HG03565 (cell line): Measurements from ENCODE around the gene CHCHD3.
"Not testable (repeated sequence)": the region's sequence is repeated elsewhere in the genome, so short reads cannot be mapped to it uniquely, and the experiment has no call there.

Experiments used
- ATAC-seq: cut with Tn5 transposase; IDR thresholded peaks from one replicate; pipeline ENCODE4 v1.9.1; 2021; ENCODE audit warnings: mild to moderate bottlenecking, moderate library complexity; ENCODE audit not compliant: unreplicated experiment

The CHCHD3 gene

DNA sequence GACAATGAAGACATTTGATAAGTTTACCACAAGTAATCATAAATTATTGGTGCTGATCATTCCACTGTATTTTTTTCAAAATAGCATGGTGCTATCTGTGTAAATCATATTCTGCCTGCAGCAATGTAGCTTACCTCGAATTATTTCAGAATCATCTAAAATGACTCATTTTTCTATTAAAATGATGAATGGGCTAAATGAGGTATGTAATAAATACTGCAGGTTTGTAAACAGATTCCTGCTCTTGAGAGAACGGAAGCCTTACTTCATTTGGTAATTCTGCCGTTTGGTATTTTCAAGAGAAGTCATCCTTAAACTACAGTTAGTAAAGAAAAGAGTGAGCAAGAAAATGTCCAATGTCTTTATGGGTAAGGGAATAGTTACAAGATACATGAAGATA lies 115.9 kb downstream of the CHCHD3 start:
- ATAC-seq, result no peak

DNA sequence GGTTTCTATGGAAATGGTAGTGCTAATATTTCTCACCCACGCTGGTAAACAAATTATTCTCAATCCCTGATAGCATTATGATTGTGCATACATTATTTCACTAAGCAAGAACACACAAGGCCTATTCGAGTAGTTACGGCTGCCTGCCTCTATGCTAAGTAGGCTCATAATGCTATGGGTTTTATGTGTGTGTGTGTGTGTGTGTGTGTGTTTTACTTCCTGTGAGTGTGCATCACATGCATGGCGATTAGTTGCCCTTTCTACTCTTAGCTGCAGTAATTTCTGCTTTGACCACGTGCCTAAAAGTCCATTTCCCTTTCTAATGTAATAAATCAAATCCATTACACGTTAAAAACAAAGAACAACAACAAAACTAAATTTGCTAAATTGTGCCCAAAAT lies 117.0 kb downstream of the CHCHD3 start:
- no peak for ATAC-seq

DNA sequence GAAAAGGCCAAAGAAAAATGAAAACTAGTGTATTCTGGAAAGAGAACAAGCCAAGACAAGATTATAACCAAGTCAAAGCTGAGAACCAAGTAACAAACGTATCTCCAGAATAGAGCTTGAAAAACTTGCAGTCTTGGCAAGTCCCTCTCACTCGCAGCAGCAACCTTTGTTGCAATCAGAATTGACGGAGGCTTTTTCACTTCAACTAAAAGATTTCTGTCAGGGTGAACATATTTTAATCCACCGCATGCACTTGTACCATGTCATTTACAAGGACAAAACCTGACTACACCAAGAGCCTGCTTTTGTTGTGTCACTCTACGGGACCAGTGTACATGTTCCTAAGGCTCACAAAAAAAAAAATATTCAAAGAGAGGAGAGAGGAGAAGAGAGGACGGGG lies 122.0 kb downstream of the CHCHD3 start:
- no peak for ATAC-seq

DNA sequence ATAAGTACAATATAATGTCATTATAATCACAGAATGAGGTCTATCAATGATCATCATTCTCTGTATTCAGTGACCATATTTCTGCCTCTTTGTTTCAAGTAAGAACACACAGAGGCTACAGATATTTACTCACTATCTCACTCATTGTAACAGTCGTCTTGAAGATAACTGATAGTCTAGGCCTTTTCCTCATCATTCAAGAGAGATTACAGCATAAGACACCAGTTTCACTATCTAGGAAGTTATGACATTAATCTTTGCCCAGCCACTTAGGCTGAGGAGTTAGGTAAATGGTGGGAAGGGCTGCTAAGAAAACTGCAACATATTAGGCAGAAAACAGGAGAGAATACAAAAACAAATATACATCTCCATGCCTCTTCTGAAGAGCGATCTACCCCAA lies 125.3 kb downstream of the CHCHD3 start:
- ATAC-seq, result no peak

DNA sequence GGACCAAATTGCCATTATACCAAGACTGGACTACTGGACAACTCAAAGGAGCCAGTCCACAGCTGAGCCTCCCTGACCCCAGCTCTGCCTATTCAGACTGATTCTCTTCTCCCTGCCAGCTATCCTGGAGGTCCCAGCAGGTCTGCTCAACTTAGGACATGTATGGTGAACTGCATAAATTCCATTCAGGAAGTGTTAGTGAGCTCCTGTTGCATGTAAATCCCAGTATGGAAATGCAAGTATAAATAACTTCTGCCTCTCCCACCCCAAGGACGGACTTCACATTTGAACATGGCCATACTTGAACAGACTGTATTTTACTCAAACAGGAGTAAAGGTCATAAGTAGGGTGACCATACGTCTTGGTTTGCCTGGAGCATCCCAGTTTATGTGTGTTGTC lies 128.4 kb downstream of the CHCHD3 start:
- ATAC-seq, result no peak

DNA sequence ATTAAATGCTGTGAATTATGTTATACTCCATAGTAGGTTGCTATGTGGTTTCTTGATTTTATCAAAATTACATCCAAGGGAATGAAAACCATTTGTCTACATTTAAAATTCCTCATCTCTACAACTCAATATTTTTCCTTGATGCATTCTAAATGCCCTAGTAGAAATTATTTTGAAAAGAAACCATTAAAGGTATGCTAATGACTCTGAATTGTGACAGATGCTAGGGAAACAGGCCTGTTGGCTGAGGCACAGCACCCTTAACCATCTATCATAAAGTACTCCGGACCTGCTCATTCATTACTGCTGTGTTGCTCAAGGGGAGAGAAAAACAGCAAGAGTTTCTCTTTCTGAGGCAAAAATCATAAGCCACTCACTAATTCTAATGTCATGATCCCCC lies 131.2 kb downstream of the CHCHD3 start:
- ATAC-seq, result no peak

DNA sequence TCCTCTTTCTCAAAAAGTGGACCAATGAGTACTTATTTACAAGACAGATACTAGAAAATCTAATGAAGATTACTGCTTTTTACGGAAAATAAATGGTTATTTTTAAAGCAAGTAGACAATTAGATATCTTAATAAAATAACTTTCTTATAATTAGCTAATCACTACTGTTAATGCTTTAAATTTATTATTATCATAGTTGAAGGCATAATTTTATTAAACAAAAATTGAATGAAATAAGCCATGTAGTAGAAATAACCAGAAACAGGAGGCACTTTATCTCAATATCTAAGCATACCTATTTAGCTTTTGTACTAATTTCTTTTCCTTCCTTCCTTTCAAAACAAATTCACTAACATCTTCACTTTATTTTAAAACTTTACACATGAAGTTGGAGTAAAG lies 134.9 kb downstream of the CHCHD3 start:
- no peak for ATAC-seq

DNA sequence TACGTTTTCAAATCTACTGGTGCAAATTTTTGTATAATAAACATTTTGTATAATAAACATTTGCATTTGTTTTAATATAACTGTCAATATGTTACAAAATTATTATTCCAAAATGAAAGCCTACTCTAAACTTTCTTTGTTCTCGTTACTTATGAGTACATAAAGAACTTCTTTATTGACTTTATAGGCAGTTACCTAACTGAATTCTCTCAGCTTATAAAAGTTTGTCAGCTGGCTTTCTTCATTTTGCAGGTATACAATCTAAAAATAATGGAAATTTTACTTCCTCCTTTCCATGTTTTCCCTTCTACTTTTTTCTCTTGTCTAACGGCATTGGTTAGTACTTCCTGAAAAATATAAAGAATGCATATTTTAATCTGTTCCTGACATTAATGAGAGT lies 137.1 kb downstream of the CHCHD3 start:
- no peak for ATAC-seq

DNA sequence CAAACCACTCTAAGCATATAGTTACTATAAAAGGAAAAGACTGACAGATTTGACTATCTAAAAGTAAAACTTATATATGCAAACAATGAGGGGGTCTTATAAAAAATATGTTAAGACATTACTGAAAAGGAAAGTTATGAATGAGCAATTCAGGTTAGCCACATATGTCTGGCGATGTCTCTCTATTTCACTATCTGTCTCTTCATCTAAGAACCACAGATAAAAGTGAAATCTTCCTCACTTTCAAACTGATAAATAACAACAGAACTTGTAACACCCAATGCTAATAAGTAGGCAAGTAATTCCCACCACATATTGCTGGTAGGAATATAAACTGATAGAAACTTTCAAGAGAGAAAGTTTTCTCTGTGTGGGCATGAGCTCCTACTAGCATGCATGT lies 138.2 kb downstream of the CHCHD3 start:
- peak; percentile 34 for ATAC-seq

DNA sequence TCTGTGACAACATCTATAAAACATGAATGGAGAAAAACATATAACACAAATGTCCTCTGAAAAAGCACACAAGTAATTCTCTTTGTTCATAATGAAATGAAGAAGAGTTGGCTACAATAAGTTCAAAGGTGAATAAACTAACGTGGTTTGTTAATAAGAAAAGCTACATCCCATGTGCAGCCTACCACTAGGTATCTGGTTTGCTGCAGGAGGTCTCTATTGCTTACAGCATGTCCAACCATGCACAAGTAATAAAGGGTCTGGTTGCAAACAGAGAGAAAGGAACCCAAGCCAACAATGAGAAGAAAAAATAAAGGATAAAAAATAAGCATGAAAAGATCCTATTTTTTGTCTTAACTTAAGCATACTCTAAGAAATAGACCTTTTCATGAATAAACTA lies 139.2 kb downstream of the CHCHD3 start:
- no peak for ATAC-seq

DNA sequence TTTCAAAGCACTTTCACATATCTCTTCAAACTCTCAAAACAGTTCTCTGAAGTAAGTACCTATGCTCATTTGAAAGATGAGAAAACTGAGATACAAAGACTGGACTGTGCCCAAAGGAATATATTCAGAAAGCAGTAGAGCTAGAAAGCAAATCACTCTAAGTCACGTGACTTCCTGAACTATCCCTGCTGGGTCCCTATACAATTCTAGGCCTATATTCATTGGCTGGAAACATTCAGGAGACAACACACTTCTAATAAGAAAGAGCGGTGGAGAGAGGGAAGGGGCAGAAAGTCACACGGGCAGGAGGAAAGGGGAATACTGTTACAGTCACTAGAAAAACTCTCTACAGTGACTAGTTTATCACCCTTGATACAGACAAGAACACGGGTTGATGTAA lies 140.0 kb downstream of the CHCHD3 start:
- ATAC-seq, result no peak

DNA sequence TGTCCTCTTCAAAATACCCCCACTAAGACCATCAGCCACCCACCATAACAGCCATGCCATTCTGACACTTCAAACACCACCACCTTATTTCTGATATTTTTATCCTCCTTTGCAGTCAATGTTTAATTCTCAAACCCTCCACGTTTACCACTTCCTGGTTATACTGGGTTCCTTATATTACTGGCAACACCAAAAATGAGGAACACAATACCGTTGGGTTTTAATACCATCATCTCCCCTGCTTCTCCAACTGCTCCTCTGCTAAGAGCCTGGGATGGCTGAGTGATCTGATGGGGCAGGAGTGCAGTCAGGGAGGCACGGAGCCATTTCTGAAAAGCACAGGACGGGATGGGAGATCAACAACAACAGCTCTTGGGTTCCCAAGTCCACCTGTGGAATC lies 140.5 kb downstream of the CHCHD3 start:
- no peak for ATAC-seq

DNA sequence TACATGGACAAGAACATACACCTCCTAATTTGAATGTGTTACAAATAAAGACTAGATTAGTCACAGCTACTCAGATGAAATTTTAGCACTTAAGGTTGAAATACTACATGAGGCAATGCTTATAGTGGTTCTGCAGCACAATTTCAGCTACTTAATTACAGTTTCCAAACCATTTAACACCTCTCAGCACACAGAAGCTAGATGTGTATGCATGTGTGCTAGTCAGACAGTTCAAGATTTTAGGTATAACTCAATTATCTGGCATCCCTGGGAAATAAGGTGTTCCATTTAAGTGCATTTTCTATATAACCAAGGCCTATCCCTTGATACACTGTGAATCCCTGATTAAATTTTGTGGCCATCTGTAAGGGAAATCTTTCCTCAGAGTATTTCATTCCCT lies 141.8 kb downstream of the CHCHD3 start:
- ATAC-seq, result no peak

DNA sequence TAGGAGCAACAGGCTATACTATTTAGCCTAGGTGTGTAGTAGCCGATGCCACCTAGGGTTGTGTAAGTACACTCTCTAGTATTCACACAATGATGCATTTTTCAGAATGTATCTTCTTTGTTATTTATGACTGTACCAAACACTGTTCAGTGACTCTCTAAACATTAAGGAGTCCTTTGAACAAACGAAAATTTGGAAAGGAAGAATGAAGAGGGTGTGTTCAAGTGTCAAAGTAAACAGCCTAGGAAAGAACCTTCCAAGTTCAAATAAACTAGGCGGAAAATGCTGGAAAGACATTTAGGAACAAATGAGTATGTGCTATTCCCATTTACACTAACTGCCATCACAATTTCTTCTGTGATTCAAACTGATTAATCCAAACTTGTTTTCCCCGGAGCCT lies 142.4 kb downstream of the CHCHD3 start:
- no peak for ATAC-seq

DNA sequence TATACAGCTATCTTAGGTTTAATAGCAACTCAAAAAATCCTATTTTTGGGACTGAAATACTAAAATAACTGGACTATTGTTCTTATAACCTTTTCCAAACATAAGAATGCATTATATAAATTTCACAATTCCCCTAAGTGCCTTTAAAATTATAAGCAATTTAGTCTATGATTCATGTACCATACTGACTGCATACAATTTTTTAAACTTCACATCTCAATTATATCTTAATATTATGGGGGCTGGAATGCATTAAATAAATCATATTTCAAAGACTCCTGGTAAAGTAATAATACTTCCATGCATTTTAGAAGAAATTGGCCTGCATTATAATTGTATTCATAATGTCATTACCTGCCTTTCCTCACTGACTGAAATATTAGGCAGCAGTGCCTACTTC lies 144.6 kb downstream of the CHCHD3 start:
- no peak for ATAC-seq

DNA sequence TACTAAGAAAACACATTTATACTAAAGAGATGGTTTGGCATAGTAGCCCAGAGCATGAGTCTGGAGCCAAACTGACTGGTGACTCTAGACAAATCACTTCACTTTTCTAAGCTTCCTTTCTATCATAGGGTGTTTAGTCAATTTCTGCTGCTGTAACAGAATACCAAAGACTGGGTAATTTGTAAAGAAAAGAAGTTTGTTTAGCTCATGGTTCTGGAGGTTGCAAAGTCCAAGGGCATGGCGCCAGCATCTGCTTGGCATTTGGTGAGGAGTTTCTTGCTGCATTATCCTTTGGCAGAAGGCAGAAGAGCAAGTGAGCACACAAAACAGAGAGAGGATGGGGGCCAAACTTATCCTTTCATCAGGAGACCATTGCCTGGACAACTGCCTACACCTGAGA lies 146.3 kb downstream of the CHCHD3 start:
- ATAC-seq, result no peak

DNA sequence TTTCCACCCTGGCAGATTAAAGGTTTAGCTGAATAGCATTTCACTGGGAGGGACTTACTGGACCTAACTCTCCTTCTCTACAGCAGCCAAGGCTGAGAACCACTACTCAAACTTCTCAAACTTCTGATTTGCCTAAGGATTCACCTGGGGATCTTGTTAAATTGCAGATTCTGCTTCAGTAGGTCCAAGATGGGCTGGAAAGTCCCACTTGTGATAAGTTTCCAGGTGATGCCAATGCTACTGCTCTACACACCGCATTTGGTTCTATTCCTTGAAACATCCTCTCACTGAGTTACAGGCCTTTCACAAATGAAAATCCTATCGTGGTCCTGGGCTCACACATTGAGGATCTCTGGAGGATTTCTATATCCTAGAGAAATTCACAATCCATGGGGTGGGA lies 147.9 kb downstream of the CHCHD3 start:
- no peak for ATAC-seq

DNA sequence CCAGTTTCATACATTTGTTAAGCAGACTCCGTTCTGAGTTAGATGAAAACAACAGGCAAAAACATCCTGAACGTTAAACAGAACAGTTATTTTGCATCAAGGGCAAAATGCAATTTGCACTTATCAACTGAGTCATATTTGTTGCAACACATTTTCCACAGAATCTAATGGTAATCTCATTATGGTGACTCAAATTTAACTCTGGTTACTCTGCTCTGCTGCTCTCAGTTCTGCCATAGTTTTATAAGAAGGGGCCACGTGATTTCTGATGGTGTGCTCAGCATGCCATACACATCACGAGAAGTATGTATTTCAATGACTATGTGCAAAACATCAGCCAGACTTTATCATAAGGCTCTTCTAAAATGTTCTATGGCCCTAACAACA lies 148.8 kb downstream of the CHCHD3 start:
- no peak for ATAC-seq

DNA sequence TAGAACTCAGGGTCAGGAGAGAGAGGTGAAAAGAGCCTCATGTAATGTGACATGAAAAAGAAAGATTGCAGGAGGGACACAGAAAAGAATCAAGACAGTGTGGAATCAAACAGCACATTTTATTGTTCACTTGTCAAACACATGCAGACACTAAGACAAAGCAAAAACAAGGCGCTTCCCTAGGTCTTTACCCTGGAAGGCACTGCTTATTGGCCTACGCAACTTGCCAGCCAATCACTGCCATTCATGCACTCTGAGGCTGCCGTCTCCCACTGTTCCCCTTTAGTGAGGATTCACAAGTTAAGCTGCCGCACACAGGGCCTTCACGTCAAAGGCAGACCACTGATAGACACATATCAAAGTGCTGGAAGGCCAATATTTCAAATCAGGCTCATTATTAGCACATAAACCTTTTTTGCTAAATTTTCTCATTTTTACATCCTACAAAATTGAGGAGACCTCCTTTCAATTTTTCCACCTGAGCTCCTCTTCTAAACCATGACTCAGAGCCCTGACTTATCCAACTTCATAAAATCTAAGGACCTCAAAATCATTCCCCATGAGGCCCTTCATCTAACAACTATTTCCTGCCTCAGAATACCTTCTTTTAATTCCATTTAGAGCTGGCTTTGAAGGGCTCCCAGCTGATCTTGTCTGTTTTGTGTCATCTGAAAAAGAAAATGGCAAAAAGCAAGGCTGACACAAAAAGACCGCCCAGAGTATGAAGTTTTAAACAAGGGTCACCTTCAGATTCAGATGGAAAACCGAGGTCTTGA lies 149.4 kb downstream of the CHCHD3 start:
- no peak for ATAC-seq

DNA sequence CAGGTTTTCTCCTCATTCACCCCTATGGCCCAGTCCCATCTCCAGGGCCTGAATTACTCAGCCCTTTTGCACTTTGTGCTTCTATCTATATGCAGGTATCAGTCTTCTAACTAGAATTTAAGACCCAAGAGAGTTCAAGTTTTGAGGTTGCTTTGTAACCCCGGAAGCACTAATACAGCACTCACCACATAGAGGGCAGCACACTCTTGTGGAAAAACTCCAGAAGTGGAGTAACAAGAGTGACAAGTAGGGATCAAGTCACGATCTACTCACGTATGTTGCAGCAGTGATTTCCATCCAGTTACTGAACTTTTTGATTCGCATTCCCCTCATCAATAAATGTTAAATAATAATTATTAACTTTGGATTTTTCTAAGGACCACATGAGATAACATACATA lies 151.0 kb downstream of the CHCHD3 start:
- no peak for ATAC-seq

DNA sequence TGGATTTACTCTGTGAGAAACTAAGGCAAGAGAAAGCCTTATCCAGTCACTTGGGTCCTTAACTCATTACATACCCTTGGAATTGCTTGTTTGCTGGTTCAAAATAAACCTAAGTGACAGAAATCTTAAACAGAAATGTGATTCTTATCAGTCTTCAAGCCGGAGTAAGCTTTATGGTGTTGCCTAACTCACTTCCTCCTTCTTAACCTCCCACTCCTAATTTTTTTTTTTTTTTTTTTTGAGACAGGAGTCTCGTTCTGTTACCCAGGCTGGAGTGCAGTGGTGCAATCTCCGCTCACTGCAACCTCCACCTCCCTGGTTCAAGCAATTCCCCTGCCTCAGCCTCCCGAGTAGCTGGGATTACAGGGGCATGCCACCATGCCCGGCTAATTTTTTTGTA lies 151.9 kb downstream of the CHCHD3 start:
- ATAC-seq, result not testable (repeated sequence)

DNA sequence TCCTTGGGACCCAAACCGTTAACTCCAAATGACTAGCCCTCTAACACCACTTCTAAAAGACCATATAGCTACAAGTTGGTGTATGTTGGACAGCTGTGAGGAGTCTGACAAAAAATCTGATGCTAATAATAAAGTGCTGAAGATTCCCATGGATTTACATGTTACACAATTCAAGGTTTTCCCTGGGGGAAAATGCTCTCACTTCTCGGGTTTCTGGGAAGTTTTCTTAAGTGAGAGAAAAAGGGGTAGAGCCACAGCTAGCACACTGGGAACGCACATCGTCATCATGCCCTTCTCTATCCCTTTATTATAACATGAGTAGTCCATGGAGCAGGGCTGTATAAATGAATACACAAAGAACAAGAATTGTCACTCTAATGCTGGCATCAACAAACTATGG lies 162.1 kb downstream of the CHCHD3 start:
- no peak for ATAC-seq

DNA sequence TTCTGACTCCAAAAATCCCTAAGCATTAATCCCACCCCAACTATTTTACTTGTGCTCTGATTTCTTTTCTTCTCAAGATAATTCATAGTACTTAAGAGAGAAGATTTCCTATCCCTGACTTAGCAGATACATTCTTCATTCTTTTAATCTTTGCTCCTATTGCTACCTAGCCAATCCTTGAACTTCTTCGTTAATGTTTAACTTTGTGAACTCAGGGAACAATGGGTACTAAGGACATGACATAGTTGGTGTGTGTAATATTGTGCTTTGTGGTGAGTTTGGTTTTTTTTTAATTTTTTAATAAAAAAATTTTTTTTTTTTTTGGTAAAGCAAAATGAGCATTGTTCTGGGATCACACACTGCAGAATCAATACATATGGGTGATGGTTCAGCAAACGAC lies 166.2 kb downstream of the CHCHD3 start:
- no peak for ATAC-seq
